ENCODE data around the gene SLCO2A1. TPM values are rescaled to one million over a fixed set of nuclear protein-coding genes. Genes with fewer than 3 reads are reported as not detected.
"Not testable (repeated sequence)": the region's sequence is repeated elsewhere in the genome, so short reads cannot be mapped to it uniquely, and the experiment has no call there.

The SLCO2A1 gene
- total RNA-seq = 0.69 and 1.0 TPM in 2 replicates

DNA sequence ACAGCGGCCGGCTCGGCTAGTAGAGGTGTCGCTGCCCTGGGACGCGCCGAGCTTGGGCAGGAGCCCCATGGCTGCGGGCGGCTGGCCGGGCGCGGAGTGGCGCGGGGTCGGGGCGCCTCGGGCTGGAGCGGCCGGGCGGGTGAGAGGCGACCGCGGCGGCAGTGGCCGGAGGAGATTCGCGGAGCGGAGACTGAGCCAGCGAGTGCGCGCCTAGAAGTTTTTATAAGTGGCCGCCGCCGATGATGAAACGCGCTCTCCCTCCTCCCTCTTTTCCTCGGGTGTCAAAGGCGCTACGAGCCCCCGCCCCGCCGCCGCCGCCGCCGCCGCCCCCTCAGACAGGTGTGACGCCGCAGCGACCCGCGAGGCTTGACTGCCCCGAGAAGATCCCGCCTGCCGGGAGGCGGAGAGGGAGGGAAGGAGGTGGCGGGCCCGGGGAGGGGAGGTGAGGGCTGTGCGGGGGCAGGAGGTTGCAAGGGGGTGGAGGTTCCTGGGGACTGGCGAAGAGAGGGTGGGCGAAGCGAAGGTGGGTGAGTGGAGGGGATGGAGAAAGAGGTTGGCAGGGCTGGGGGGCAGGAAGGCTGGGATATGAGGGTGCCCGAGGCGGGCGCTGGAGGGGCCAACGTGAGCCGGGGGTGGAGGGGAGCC lies at the start of gene SLCO2A1:
Gene SLCO2A1, minus strand, starts transcription at position 192 of the 645 bp plus-strand sequence. Its CDS starts 123 bp downstream, at position 69.
- no peak for DNase-seq (ENCODE audit: low read depth)

GRCh38 chr3:134079111-134079547 lies 49.4 kb upstream of the SLCO2A1 start:
- DNase-seq (ENCODE audit: low read depth) = no peak

GRCh38 chr3:134078169-134078831 lies 48.6 kb upstream of the SLCO2A1 start:
- peak; percentile 20 for DNase-seq (ENCODE audit: low read depth)

DNA sequence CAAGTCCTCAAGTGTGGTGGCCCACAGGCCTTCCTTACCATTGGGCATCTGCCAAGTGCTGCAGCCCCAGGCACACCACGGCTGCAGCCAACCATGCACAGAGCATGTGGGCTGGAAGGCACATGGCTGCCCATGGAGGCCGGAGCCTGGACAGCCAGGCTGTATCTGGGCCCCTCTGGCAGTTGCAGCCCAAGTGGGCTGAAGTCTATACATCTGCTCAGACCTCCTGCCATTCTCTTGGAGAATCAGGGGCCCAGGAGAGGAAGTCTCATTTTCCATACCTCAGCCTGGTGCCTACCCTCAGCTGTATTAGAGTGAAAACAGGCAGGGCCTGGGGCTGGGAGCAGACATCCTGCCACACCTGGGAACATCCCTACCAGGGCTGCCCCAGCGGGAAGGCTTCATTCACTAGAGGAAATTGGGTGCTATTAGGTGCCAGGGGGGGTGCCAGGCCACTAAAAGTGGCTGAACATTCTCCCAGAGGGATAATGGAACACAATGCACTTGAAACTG lies 48.0 kb upstream of the SLCO2A1 start:
- DNase-seq (ENCODE audit: low read depth) = peak; percentile 33

DNA sequence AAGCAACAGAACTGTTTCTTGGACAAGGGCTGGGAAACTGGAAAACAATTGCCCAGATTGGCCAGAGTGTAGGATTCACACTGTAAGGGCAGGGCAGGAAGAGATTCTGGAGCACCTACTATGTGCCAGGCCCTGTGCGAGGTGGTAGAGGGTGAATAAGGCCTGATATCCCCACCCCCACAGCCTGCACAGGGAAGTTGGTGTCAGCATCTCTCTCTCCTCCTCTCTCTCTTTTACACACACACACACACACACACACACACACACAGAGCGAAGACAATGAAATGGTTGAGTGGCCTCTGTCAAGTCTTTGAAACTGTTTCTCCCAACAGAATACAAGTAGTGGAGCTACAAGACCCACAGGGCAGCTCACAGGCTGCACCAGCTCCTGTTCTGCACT lies 47.1 kb upstream of the SLCO2A1 start:
- no peak for DNase-seq (ENCODE audit: low read depth)

GRCh38 chr3:134075846-134076245 lies 46.1 kb upstream of the SLCO2A1 start:
- DNase-seq (ENCODE audit: low read depth) = peak; percentile 15

DNA sequence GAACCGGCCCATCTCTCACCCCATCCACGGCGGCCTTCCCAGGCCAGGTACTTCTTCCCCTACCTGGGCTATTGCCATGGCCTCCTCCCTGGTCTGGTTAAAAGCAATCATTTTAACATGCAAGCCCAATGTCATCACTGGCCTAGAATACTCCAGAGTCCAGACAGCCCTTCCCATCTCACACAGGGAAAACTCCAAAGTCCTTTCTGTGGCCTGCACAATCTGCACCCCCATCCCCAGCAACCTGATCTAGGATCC lies 45.8 kb upstream of the SLCO2A1 start:
- no peak for DNase-seq (ENCODE audit: low read depth)

DNA sequence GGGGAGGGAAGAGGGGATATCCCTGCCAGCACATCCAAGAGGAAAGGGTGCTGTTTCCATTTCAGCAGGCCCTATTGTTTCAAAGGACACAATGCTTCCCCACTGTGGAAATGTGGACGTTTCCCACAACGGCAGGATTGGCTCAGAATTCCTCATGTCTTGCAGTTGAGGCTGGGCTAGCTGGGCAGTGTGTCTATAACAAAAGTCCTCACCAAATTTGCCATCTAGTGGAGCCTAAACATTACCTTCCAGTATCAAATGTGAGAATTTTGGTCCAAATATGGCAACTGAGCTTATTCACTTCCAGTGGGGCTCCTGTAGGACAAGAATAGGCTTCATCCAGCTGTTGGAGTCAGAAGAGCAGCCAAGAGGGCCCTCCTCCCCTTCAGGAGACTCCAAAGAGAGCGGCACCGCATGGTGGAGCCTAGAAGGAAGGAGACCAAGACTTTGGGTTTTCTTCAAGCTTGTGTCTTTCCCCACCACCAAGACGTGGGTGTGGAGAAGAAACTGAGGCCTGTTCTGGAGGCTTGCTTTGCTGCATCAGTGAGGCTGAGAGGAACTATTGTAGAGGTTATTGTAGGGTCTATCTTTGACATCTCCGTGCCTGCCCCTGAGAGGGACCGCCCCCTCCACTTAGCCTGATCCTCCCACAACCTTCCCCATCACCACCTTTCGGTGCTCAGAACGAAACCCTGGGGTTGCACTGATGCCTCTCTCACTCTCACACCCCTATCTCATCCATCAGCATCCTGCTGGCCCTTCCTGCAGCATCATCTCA lies 45.3 kb upstream of the SLCO2A1 start:
- DNase-seq (ENCODE audit: low read depth) = no peak

- no peak for DNase-seq (ENCODE audit: low read depth)
Observed at GRCh38 chr3:134074001-134074789, 44.5 kb upstream of the SLCO2A1 start.

DNA sequence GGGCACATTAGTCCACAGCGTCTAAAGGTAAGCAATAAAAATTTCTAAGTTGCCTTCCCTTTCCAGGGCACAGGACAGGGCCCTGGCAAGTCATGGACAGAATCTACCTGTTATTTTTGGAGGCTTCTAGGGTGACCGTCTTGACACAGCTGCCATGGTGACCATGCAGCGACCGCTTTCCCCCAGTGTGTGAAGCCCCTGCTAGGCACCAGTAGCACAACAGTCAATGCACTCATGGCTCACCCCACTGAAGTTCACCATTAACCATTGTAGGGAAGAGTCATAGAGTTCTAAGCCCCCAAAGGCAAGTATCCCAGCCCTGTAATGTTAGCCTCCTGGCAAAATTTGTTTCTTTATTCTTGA lies 43.8 kb upstream of the SLCO2A1 start:
- no peak for DNase-seq (ENCODE audit: low read depth)

DNA sequence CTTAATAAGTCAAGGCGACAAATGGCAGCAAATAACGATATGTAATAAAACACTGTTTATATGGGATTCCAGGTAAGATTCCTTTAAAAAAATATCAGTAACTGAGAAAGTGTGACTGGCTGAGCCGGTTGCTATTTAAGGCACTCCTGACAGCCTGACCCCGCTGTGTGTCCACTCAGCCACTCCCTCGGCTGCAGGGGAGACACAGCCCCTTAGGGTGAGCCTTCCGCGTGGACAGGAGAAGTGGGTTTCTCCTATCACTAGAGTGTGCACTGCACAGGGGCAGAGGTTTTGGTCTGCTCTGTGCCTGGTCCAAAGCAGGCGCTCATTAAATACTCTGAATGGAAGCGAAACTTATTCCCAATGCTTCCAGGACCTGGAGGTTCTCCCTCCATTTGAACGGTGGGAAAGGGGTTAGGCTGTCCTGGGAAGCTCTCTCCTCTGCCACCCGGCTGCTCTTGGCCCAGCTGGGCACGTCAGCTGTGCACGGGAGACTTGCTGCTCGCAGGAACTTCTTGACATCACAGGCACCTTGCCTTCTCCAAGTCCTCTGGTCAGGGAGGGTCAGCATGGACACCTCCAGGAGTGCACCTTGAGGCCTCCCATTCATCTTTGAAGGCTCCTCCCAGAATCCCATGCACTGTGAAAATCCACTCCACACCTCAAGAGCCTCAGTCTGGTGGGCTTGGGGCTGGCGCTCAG lies 43.3 kb upstream of the SLCO2A1 start:
- no peak for DNase-seq (ENCODE audit: low read depth)

DNA sequence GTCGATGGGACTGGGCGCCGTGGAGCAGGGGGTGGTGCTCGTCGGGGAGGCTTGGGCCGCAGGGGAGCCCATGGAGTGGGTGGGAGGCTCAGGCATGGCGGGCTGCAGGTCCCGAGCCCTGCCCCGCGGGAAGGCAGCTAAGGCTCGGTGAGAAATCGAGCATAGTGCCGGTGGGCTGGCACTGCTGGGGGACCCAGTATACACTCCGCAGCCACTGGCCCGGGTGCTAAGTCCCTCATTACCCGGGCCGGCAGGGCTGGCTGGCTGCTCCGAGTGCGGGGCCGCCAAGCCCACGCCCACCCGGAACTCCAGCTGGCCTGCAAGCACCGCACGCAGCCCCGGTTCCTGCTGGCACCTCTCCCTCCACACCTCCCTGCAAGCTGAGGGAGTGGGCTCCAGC lies 40.6 kb upstream of the SLCO2A1 start:
- DNase-seq (ENCODE audit: low read depth) = not testable (repeated sequence)

DNA sequence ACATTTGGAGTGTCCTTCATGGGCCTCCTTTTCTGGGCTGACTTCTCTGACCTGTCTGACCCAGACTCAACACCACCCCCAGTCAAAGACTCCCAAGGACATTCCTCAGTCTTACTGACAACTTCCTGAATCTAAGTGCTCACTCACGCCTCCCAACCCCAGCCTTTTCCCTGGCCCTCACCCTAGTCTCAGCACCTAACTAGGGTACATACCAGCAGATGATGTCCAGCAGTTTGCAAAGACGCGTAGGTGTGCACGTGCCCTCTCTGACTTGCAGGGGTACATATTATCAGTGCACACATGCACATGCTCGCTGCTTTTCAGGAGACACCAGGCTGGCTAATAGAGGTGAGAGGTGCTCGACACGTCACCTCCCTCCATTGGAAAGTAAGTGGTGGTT lies 38.7 kb upstream of the SLCO2A1 start:
- no peak for DNase-seq (ENCODE audit: low read depth)

DNA sequence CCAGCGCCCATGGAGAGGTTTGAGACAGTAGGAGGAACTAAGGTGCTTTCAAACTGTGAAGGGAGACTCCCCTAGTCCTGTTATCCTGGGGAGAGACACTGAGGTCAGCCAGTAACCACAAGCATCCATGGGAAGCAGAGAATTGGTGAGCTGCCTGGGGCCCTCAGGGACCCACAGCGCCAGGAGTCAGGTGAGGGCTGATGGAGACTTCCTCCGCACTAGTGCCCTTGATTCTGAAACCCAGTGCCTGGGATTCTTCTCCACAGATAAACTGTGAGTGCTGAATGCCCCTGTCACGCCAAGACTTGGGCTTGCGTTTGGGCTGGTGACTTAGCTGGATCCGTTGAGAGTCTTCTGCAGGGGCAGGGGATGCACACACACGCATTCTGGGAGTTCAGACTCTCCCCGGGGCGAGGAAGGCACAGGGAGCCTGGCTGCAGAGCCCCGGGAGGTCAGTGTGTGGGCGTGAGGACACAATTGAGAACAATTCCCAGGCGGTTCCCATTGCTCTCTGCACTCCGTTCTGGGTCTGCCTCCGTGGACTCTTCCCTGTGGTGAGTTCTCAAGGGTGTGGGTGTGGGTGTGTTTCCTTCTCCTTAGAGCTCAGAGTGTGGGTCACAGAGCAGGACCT lies 37.9 kb upstream of the SLCO2A1 start:
- DNase-seq (ENCODE audit: low read depth) = no peak

- DNase-seq (ENCODE audit: low read depth) = no peak
Observed at GRCh38 chr3:134066651-134067530, 37.2 kb upstream of the SLCO2A1 start.

DNA sequence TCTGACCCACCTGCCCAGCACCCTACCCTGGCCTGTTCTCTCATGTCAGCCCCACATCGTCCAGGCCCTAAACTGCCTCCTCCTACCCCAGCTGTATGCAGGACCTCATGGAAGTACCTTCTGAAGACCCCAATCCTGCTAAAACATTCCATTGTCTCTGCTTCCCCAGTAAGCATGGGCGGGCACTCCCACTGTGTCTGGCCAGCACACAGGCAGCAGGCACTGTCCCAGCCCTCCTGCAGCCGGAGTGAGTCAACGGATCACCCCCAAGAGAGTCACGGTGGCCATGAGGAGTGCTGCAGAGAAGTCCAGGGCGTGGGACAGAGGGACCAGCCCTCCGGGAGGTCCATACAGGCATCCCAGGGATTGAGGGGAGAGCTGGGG lies 36.4 kb upstream of the SLCO2A1 start:
- DNase-seq (ENCODE audit: low read depth) = no peak

DNA sequence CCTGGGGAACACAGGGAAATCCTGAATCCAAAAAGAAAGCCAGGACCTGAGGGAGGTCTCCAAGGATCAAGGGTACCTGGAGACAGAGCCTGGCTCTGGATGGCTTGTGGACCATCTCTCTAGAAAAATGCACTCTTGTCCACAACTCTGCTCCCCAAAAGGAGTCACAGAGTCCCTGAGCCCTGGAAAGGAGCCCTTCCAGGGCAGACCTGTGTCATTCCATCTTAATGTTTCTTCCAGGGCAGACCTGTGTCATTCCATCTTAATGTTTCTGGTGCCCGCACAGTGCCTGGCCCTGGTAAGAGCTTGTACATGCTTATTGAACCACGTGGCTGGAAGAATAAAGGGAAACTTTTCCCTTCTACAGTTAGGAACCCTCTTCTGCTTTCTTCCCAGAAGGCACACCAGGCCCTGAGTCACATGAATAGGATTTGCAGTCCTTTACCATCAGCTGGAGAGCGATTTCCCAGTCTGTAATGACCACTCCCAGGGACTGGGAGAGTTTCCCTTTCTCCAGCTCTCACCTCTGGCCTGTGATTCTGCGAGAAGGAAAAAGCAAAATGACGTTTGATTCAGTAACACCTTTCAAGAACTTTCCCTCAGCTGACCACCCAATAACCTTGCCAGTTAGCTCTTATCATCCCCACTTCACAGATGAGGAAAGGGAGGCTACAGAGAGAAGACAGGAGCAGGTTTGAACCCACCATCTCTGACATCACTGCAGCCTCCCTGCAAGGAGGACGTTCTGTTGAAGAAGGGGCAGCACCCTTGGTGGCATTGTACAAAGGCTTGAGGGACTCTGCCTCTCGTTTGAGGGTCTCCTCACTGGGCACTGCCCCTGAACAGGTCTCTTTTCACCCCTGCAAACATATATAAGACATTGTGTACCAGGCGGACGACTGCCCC lies 35.8 kb upstream of the SLCO2A1 start:
- DNase-seq (ENCODE audit: low read depth) = no peak

DNA sequence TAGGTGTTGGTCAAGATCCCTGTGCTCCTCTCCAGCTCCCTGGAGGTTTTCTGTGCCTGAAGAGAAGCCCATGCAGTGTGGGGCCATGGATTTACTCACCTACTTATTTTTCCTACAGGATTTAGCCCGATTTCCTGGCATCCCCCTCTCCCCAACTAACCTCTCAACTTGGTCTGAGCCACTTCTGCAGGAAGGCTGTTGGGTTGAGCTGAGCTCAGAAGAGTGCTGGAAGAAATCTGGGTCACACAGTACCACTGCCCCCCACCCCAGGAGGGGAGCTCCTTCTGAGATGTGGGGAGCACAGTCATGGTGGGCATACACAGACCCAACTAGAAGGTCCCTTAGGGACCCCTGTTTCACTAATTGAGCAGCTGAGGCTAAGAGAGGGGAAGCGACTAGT lies 34.4 kb upstream of the SLCO2A1 start:
- DNase-seq (ENCODE audit: low read depth) = no peak

- no peak for DNase-seq (ENCODE audit: low read depth)
Observed at GRCh38 chr3:134061401-134061800, 31.7 kb upstream of the SLCO2A1 start.
